ENCODE measurements around the gene TMPRSS6.

Gene TMPRSS6

DNA sequence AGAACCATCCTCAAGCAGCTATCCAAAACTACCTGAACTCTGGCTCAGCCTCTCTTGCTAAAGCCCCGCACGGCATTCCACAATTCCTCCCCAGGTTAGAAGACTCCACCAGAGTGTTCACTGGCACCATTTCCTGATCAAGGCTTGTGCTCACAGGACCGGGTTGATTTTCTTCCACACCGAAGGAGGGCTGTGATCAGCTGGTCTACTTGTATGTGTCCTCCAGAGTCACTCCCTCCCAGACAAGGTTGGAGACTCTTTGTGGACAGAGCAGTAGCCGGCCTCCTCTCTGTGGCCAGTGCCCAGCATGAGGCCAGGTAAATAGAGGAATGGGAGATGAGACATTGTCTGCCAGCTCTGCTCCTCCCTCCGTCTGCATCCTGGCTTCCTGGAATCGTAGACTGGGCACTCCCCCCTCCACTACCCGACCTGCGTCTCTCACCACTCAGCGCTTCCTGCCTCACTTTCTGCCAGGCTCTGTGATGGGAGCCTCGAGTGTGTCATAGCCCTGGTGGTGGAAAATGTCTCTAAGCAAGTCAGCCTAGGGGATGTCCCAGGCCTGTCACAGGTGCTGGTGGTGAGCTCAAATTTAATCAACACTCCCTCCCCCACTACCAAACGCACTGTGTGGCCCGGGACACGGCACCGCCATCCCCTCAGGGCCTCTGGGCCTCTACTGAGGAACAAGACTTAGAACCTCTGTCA, 12.5 kb upstream of the TMPRSS6 start:
- peak; percentile 87 for DNase-seq (ENCODE audit: low spot score)
- TF ChIP-seq, protein P1, sequence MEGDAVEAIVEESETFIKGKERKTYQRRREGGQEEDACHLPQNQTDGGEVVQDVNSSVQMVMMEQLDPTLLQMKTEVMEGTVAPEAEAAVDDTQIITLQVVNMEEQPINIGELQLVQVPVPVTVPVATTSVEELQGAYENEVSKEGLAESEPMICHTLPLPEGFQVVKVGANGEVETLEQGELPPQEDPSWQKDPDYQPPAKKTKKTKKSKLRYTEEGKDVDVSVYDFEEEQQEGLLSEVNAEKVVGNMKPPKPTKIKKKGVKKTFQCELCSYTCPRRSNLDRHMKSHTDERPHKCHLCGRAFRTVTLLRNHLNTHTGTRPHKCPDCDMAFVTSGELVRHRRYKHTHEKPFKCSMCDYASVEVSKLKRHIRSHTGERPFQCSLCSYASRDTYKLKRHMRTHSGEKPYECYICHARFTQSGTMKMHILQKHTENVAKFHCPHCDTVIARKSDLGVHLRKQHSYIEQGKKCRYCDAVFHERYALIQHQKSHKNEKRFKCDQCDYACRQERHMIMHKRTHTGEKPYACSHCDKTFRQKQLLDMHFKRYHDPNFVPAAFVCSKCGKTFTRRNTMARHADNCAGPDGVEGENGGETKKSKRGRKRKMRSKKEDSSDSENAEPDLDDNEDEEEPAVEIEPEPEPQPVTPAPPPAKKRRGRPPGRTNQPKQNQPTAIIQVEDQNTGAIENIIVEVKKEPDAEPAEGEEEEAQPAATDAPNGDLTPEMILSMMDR (IDR thresholded peaks at IDR 0.05; ENCODE audit: extremely low read depth, missing control alignments) = no peak

DNA sequence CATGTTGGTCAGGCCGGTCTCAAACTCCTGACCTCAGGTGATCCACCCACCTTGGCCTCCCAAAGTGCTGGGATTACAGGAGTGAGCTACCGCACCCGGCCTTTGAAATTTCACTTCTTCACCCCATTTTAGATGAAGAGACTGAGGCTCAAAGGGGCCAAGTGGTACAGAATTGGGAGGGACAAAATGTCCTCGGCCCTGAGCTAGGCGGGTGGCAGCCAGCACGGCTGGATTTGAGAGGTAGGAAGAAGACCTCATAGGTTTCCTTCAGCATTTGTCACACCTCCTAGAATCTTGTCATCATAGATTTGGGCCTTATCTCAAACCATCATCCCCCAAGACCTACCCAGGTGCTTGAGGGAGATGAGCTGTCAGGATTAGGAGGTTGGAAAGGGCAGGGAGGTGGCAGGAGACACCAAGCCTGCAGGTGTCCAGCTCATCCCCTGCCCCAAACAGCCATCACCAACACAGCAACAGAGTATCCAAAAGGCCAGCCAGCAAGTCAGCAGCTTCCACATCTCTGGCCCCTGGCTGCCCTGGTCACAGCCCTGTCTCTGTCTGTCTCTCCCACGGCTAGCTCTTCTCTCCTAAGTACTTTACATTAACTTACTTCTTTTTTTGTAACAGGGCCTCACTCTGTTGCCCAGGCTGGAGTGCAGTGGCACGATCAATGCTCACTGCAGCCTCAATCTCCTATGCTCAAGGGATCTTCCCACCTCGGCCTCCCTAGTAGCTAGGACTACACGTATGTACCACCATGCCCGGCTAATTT, 11.2 kb upstream of the TMPRSS6 start:
- TF ChIP-seq, protein P1 (IDR thresholded peaks at IDR 0.05; ENCODE audit: extremely low read depth, missing control alignments) = no peak
- DNase-seq (ENCODE audit: low spot score) = no peak

DNA sequence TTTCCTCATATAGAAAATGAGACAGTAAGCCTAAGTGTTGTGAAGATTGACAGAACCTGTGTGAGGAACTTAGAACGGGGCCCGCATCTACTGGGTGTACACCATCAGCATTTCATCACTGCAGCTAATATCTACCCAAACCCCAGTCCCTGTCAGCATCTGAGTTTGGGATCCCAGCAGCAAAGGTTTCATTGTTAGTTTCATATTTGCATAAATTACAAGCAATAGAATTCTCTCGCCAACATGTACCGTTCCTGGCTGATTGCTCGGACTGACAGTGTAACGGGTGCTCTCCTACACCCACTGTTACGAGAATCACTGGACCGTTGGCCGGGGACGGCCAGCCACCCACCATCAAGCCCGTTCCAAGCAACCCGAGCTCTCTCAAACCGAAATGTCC, 10.4 kb upstream of the TMPRSS6 start:
- DNase-seq (ENCODE audit: low spot score) = peak; percentile 54
- TF ChIP-seq, protein P1 (IDR thresholded peaks at IDR 0.05; ENCODE audit: extremely low read depth, missing control alignments) = no peak

DNA sequence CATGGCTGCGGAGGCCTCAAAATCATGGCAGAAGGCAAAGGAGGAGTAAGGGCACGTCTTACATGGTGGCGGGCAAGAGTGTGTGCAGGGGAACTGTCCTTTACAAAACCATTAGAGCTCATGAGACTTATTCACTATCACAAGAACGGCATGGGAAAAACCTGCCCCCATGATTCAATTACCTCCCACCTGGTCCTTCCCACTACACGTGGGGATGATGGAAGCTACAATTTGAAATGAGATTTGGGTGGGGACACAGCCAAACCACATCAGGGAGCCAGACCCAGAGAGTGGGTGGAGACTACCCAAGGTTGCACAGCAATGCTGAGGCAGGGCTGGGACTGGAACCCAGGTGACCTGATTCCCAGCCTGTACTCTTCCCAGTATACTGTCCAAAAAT, 8.6 kb upstream of the TMPRSS6 start:
- TF ChIP-seq, protein P1 (IDR thresholded peaks at IDR 0.05; ENCODE audit: extremely low read depth, missing control alignments) = no peak
- DNase-seq (ENCODE audit: low spot score) = no peak

DNA sequence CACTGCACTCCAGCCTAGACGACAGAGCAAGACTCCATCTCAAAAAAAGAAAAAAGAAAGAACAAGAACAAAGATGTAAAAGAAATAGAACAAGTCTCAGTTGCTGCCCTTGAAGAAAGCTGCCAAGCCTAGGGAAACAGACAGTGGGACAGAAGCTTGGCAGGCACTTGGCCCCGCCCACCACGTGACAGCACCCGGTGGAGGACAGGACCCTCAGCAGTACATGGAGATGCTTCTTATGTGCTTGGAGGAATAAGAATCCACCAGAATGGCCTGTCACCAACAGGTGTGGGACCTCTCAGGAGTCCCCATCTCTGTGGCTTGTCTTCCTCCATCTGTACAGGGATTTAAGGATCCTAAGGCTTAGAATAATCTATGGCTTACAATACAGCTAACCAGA, 7.6 kb upstream of the TMPRSS6 start:
- TF ChIP-seq, protein P1 (IDR thresholded peaks at IDR 0.05; ENCODE audit: extremely low read depth, missing control alignments) = no peak
- DNase-seq (ENCODE audit: low spot score) = no peak

DNA sequence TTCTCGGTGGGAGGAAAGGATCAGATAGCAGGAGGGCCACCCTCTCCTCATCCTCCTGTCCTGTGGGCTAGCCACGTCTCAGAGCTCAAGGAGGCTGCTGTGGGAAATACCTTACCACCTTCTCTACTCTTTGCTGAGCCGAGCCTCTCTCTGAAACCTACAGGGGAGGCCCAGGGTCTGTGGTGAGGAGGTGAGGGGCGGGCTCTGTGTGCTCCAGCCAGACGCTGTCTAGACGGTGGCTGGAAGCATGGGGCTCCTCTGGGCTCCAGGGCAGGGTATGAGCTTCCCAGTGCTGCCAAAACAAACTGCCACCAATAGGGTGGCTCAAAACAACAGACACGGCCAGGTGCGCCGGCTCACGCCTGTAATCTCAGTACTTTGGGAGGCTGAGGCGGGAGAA, 5.5 kb upstream of the TMPRSS6 start:
- no peak for DNase-seq (ENCODE audit: low spot score)
- TF ChIP-seq, protein P1 (IDR thresholded peaks at IDR 0.05; ENCODE audit: extremely low read depth, missing control alignments) = no peak

DNA sequence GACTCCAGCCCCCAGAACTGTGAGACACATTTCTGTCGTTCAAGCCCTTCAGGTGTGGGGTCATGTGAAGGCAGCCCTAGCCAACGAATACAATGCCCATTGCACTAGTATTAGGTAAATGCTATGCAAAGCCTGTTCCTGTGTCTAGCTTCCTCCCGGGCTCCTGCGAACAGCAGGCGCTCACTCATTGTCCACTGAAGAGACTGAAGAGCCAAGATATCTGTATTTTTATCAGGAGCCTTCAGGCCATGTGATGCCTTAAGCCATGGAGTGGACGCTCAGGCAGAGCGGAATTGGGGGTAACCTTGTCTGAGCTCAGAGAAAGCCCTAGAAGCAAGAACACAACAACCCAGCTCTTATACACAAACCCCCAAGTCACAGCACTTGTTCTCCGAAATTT, 4.2 kb upstream of the TMPRSS6 start:
- TF ChIP-seq, protein P1 (IDR thresholded peaks at IDR 0.05; ENCODE audit: extremely low read depth, missing control alignments) = no peak

More for the DNA sequence above, 4.2 kb upstream of the TMPRSS6 start:
- no peak for DNase-seq (ENCODE audit: low spot score)

Data from GM20000 (cell line).